Gastroesophageal sphincter (tissue), 4 donors: ENCODE results near the gene OR52E5. TPM values are rescaled to one million over a fixed set of nuclear protein-coding genes. Genes with fewer than 3 reads are reported as not detected.

ENCODE experiments used
- ATAC-seq: fragments of 150-250 bp; one replicate; pipeline ENCODE4 v1.9.1; 2016; ENCODE audit warnings: mild to moderate bottlenecking, moderate library complexity
- H3K27ac ChIP-seq, 4 donors: fragments of 200-600 bp; sonication (generic) in 3 of 4; 1 replicate in 3 of 4; 2 replicates in 1 of 4; pipeline ENCODE4 v1.5.1; 2016 to 2019
- H3K27me3 ChIP-seq: fragments of 200-600 bp; sonication (generic); one replicate; pipeline ENCODE4 v1.5.1; 2019
- H3K36me3 ChIP-seq, 2 donors: fragments of 200-600 bp; sonication (generic); one replicate each; pipeline ENCODE4 v1.5.1; 2019; ENCODE audit warnings: control low read depth in 1 of 2
- H3K4me1 ChIP-seq, 3 donors: fragments of 200-600 bp; sonication (generic); 1 replicate in 2 of 3; 2 replicates in 1 of 3; pipeline ENCODE4 v1.5.1; 2016 to 2019; ENCODE audit warnings: control low read depth in 2 of 3
- H3K4me3 ChIP-seq, 2 donors: fragments of 200-600 bp; sonication (generic); one replicate each; pipeline ENCODE4 v1.5.1; 2019; ENCODE audit warnings: mild to moderate bottlenecking in 1 of 2, moderate library complexity in 1 of 2
- H3K9me3 ChIP-seq, 3 donors: fragments of 200-600 bp; sonication (generic); one replicate each; pipeline ENCODE4 v1.5.1; 2017 to 2019; ENCODE audit warnings: control low read depth in 2 of 3
- EP300 ChIP-seq: sonication (generic); formaldehyde crosslinking; IDR thresholded peaks from one replicate; pipeline ENCODE4 v1.6.1; 2017; ENCODE audit warnings: antibody characterized with exemption, mild to moderate bottlenecking
- POLR2A ChIP-seq, 2 donors: fragments of 450-650 bp; IDR thresholded peaks; one replicate each; pipeline ENCODE4 v1.6.1; 2017; ENCODE audit warnings: antibody characterized with exemption in 2 of 2, mild to moderate bottlenecking in 2 of 2, moderate library complexity in 1 of 2
- POLR2AphosphoS5 ChIP-seq: sonication (generic); formaldehyde crosslinking; IDR thresholded peaks from one replicate; pipeline ENCODE4 v1.6.1; 2017; ENCODE audit warnings: antibody characterized with exemption
- WGBS, 2 donors: methylation state at CpG; one replicate each; pipeline ENCODE4 v1.1.5; 2018; ENCODE audit warnings: low coverage in 1 of 2; 5-methylcytosine and 5-hydroxymethylcytosine counted together
- total RNA-seq, 4 donors: library from RNA; depleted of rRNA; stranded (reverse); fragments of >200 nt; gene quantifications; one replicate each; pipeline ENCODE4 v1.1.0, GENCODE V29; 2016
- TF ChIP-seq, protein P1 (sequence below), 4 experiments: fragments of 200-600 bp in 2 of 4; fragments of 450-650 bp in 2 of 4; sonication (generic) in 1 of 4; IDR thresholded peaks; one replicate each; pipeline ENCODE4 v1.5.1; 2017 to 2019; ENCODE audit warnings: antibody characterized with exemption in 4 of 4, mild to moderate bottlenecking in 2 of 4, moderate library complexity in 2 of 4

The OR52E5 gene
- total RNA-seq, 4 donors from 2014 or later = not detected

DNA sequence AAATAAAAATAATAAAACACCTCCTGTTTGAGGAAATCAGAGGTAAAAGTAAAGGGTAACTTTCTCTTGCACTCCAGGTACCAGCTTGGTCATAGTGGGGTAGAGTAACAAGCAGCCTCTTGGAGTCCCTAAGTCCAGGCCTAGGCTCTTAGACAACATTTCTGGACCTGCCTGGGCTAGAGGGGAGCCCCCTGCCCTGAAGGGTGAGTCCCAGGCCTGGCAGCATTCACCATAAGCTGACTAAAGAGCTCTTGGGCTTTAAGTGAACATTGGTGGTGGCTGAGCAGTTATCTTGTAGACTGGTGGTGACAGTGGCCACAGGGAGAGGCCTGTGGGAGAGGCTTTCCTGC, 30.4 kb downstream of the OR52E5 start:
- ATAC-seq = no peak

DNA sequence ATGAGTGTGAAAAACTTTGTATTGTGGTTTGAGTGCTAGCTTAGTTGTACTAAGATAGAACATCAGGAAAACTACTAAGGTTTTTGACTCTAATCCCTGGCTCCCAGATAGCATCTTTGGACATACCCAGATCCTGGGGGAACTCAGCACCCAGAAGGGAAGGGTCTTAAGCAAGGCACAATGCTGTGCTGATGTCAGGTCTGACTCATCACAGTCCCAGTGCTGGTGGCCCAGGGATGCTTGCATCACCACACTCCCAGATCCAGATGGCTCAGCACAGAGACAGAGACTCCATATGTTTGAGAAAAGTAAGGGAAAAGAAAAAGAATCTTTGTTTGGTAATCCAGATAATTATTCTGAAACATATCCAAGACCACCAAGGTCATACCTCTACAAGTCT, 30.8 kb downstream of the OR52E5 start:
- H3K27me3 ChIP-seq = no peaks in the 10 kb centered on the region
- H3K27ac ChIP-seq = no peak overlapping the region
- H3K4me3 ChIP-seq = no peak overlapping the region
- no peak for ATAC-seq
- peaks cover 0 to 41% (median 0%) of the 10 kb centered on the region in 3 donors for H3K9me3 ChIP-seq
- H3K4me1 ChIP-seq = no peaks in the 10 kb centered on the region
- TF ChIP-seq POLR2A (IDR thresholded peaks at IDR 0.05) (no peak), EP300 (no peak), POLR2AphosphoS5 (no peak)
- TF ChIP-seq, protein P1, sequence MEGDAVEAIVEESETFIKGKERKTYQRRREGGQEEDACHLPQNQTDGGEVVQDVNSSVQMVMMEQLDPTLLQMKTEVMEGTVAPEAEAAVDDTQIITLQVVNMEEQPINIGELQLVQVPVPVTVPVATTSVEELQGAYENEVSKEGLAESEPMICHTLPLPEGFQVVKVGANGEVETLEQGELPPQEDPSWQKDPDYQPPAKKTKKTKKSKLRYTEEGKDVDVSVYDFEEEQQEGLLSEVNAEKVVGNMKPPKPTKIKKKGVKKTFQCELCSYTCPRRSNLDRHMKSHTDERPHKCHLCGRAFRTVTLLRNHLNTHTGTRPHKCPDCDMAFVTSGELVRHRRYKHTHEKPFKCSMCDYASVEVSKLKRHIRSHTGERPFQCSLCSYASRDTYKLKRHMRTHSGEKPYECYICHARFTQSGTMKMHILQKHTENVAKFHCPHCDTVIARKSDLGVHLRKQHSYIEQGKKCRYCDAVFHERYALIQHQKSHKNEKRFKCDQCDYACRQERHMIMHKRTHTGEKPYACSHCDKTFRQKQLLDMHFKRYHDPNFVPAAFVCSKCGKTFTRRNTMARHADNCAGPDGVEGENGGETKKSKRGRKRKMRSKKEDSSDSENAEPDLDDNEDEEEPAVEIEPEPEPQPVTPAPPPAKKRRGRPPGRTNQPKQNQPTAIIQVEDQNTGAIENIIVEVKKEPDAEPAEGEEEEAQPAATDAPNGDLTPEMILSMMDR (IDR thresholded peaks at IDR 0.05) = no peak
- no peaks in the 10 kb centered on the region for H3K36me3 ChIP-seq

More for the DNA sequence above, 30.4 kb downstream of the OR52E5 start:
- no peaks in the 10 kb centered on the region for H3K4me1 ChIP-seq
- no peak overlapping the region for H3K27ac ChIP-seq
- H3K4me3 ChIP-seq = no peak overlapping the region
- H3K27me3 ChIP-seq = no peaks in the 10 kb centered on the region
- peaks cover 0 to 38% (median 0%) of the 10 kb centered on the region in 3 donors for H3K9me3 ChIP-seq
- TF ChIP-seq POLR2A (IDR thresholded peaks at IDR 0.05) = no peak
- TF ChIP-seq EP300 = no peak
- TF ChIP-seq, protein P1 (IDR thresholded peaks at IDR 0.05) = no peak
- TF ChIP-seq POLR2AphosphoS5 = no peak
- no peaks in the 10 kb centered on the region for H3K36me3 ChIP-seq

DNA sequence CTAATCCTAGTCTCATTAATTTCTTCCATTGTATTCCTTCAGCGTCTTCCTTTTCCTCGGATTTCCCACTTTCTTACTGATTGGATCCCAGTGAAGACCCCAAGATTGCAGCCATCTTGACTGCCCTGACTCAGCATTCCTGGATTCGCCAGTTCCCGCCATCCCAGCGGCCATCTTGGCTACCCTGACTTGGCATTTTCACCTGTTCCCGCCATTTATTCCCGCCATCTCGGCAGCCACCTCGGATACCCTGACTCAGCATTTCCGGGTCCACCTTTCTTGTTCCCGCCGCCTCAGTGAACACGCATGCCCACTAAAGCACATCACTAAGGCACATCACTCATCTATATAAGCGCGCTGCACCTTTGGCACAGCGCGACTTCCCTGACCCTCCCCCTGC, 35.3 kb downstream of the OR52E5 start:
- Histone ChIP-seq H3K27me3 (no peaks in the 10 kb centered on the region), H3K9me3 (peaks cover 0 to 50% (median 0%) of the 10 kb centered on the region in 3 donors), H3K4me1 (no peaks in the 10 kb centered on the region), H3K4me3 (no peak overlapping the region), H3K36me3 (no peaks in the 10 kb centered on the region), H3K27ac (no peak overlapping the region)
- 92 to 96% methylated on average over 4 to 13 of the region's 17 CpGs for WGBS, 2 donors
- ATAC-seq = no peak
- no peak for TF ChIP-seq POLR2AphosphoS5
- TF ChIP-seq EP300 = no peak
- TF ChIP-seq, protein P1 (IDR thresholded peaks at IDR 0.05) = no peak
- TF ChIP-seq POLR2A (IDR thresholded peaks at IDR 0.05) = no peak

DNA sequence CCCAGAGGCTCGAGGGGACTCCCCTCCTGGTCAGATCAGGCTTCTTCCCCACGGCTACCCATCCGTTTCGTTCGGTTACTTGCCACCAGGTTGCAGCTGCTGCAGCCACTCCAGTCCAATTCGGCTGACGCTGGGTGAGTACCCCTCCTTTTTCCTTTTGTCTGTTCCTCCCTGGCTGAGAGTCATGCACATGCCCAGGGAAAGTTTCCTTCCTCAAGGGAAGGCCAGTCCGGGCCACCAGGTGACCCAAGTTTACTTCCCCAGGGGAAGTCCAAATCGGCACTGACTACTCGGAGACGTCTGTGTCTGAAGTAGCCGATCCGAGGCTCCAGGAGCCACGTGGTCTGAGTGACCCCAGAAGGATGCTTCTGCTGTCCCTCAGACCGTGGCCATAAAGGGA, 35.8 kb downstream of the OR52E5 start:
- Histone ChIP-seq H3K27me3 (no peaks in the 10 kb centered on the region), H3K4me1 (no peaks in the 10 kb centered on the region), H3K9me3 (peaks cover 0 to 45% (median 0%) of the 10 kb centered on the region in 3 donors), H3K36me3 (no peaks in the 10 kb centered on the region), H3K27ac (no peak overlapping the region), H3K4me3 (no peak overlapping the region)
- 52% methylated on average over 2 of the region's 15 CpGs; no CpG with 5 or more reads in 1 of the 2 donors for WGBS, 2 donors
- no peak for ATAC-seq
- TF ChIP-seq POLR2A (IDR thresholded peaks at IDR 0.05) (no peak), POLR2AphosphoS5 (no peak), EP300 (no peak)
- TF ChIP-seq, protein P1 (IDR thresholded peaks at IDR 0.05) = no peak

DNA sequence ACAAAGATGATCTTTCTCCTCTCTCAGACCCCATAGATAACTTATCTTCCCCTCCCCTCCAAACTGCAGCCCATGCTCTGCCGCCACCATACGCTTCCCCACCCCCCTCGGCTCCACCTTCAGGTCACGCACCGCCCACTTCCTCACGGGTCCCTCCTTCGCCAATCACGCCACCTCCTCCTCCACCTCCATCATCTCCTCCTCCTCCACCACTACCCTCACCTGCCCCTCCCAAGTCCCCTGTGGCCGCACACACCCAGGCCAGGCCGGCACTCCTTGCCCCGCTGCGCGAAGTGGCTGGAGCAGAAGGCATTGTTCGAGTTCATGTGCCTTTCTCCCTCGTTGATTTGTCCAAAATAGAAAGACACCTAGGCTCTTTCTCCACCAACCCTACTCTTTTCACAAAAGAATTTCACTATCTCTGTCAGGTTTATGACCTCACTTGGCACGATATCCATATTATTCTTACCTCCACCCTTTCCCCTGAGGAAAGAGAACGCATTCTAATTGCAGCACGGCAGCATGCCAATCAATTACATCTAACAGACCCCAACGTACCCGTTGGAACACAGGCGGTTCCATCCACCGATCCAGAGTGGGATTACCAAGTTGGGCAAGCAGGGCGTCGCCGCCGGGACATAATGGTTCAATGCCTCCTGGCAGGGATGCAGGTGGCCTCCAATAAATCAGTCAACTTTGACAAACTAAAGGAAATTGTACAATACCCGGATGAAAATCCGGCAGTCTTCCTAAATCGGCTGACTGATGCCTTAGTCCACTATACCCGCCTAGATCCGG, 36.8 kb downstream of the OR52E5 start:
- H3K27me3 ChIP-seq = no peaks in the 10 kb centered on the region
- no peak overlapping the region for H3K4me3 ChIP-seq
- no peaks in the 10 kb centered on the region for H3K36me3 ChIP-seq
- WGBS, 2 donors = 70 to 92% methylated on average over 2 to 17 of the region's 31 CpGs
- no peak overlapping the region for H3K27ac ChIP-seq
- ATAC-seq = no peak
- peaks cover 0 to 36% (median 0%) of the 10 kb centered on the region in 3 donors for H3K9me3 ChIP-seq
- H3K4me1 ChIP-seq = no peaks in the 10 kb centered on the region
- TF ChIP-seq EP300 = no peak
- TF ChIP-seq POLR2AphosphoS5 = no peak
- TF ChIP-seq POLR2A (IDR thresholded peaks at IDR 0.05) = no peak
- TF ChIP-seq, protein P1 (IDR thresholded peaks at IDR 0.05) = no peak
